Endodermal cell (in vitro differentiated cells): Measurements from ENCODE around the gene GJA3. TPM values are rescaled to one million over a fixed set of nuclear protein-coding genes. Genes with fewer than 3 reads are reported as not detected.

Source experiments
- DNase-seq: peaks from one replicate; pipeline ENCODE4 v3.0.0-alpha.2; 2017
- H3K27ac ChIP-seq: 2 replicates; pipeline ENCODE4 v1.5.1; 2013; ENCODE audit warnings: mild to moderate bottlenecking, low read depth, low read length, moderate library complexity
- H3K27me3 ChIP-seq: 2 replicates; pipeline ENCODE4 v1.6.1; 2013; ENCODE audit warnings: mild to moderate bottlenecking, low read length, moderate library complexity; ENCODE audit not compliant: insufficient read depth, control insufficient read depth, poor library complexity, severe bottlenecking
- H3K36me3 ChIP-seq: 2 replicates; pipeline ENCODE4 v1.7.0; 2013; ENCODE audit warnings: mild to moderate bottlenecking, low read length, moderate library complexity; ENCODE audit not compliant: control insufficient read depth, insufficient read depth
- H3K4me1 ChIP-seq: one replicate; pipeline ENCODE4 v1.7.0; 2013; ENCODE audit warnings: low read length; ENCODE audit not compliant: control insufficient read depth, insufficient read depth
- H3K4me3 ChIP-seq: 2 replicates; pipeline ENCODE4 v1.5.1; 2013; ENCODE audit warnings: mild to moderate bottlenecking, low read length, moderate library complexity
- H3K9ac ChIP-seq: 2 replicates; pipeline ENCODE4 v1.6.1; 2013; ENCODE audit warnings: mild to moderate bottlenecking, low read length, moderate library complexity; ENCODE audit not compliant: poor library complexity, severe bottlenecking; ENCODE audit errors: extremely low read depth
- H3K9me3 ChIP-seq: 2 replicates; pipeline ENCODE4 v1.6.1; 2013; ENCODE audit warnings: mild to moderate bottlenecking, low read length, moderate library complexity; ENCODE audit not compliant: control insufficient read depth
- H3K27ac Mint-ChIP-seq: 2 replicates; pipeline ENCODE4 v1.8.0; 2020; ENCODE audit warnings: mixed read lengths
- H3K27me3 Mint-ChIP-seq: 2 replicates; pipeline ENCODE4 v1.8.0; 2021; ENCODE audit warnings: mild to moderate bottlenecking, mixed read lengths; ENCODE audit not compliant: insufficient read depth
- H3K36me3 Mint-ChIP-seq: 2 replicates; pipeline ENCODE4 v1.8.0; 2020; ENCODE audit warnings: low read depth, mixed read lengths
- H3K4me1 Mint-ChIP-seq: 2 replicates; pipeline ENCODE4 v1.8.0; 2020; ENCODE audit warnings: mixed read lengths
- H3K4me3 Mint-ChIP-seq: 2 replicates; pipeline ENCODE4 v1.8.0; 2020; ENCODE audit warnings: mild to moderate bottlenecking, moderate library complexity, mixed read lengths
- H3K9me3 Mint-ChIP-seq: 2 replicates; pipeline ENCODE4 v1.8.0; 2020; ENCODE audit warnings: mild to moderate bottlenecking, mixed read lengths
- WGBS, 2 experiments: methylation state at CpG; one replicate each; pipeline versions ENCODE4 v1.1.5 to v1.1.7; 2013; ENCODE audit warnings: missing lambda C conversion rate in 2 of 2, mixed read lengths in 1 of 2; ENCODE audit not compliant: insufficient coverage in 1 of 2, insufficient read length in 1 of 2; 5-methylcytosine and 5-hydroxymethylcytosine counted together
- total RNA-seq, 2 donors: library from RNA; stranded (reverse); fragmentation: NEBNext Ultra II Directional in 1 of 2; extraction: Animal tissue kit (Norgen Biotek cat#: 25700) in 1 of 2; gene quantifications; 2 replicates in 1 of 2; 3 replicates in 1 of 2; pipeline ENCODE4 v1.2.1, GENCODE V29; 2021
- TF ChIP-seq, protein P1 (sequence below): fragments of 200-600 bp; sonication (generic); conservative IDR thresholded peaks from 2 replicates; pipeline ENCODE4 v1.5.0; 2021; ENCODE audit warnings: antibody characterized with exemption, mild to moderate bottlenecking

The GJA3 gene
- total RNA-seq, 2 donors from 2014 or later, result 0.07 to 0.09 TPM

DNA sequence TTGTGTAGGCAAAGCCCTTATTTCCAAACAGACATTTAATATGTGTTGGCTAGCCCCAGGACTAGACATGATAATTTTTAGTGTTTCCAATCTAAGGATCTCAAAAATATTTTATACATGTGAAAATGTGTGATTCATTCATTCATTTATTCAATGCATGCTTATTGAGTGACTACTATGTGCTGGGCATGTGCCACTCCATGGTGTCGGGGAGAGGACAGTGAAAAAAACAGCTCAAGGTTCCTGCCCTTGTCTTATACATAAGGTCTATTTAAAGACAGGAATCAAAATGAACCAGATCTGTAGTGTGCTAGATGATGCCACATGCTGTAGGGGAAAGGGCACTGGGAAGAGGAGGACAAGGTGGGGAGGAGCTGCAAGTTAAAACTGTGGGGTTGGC is 36.5 kb downstream of the GJA3 start:
- Mint-ChIP-seq H3K27me3 (peaks cover 22% of the 10 kb centered on the region), H3K27ac (no peak overlapping the region), H3K9me3 (no peaks in the 10 kb centered on the region), H3K4me1 (peaks cover 3% of the 10 kb centered on the region), H3K4me3 (no peak overlapping the region), H3K36me3 (no peaks in the 10 kb centered on the region)
- H3K9me3 ChIP-seq, result no peaks in the 10 kb centered on the region
- H3K4me1 ChIP-seq, result no peaks in the 10 kb centered on the region
- H3K27ac ChIP-seq, result no peak overlapping the region
- H3K27me3 ChIP-seq, result peaks cover 26% of the 10 kb centered on the region
- DNase-seq, result peak; percentile 5
- no peak overlapping the region for H3K4me3 ChIP-seq
- H3K9ac ChIP-seq, result no peak overlapping the region
- 82% methylated on average over 1 of the region's 1 CpG; no CpG with 5 or more reads in 1 of the 2 experiments for WGBS, 2 experiments
- H3K36me3 ChIP-seq, result no peaks in the 10 kb centered on the region
- TF ChIP-seq, protein P1, sequence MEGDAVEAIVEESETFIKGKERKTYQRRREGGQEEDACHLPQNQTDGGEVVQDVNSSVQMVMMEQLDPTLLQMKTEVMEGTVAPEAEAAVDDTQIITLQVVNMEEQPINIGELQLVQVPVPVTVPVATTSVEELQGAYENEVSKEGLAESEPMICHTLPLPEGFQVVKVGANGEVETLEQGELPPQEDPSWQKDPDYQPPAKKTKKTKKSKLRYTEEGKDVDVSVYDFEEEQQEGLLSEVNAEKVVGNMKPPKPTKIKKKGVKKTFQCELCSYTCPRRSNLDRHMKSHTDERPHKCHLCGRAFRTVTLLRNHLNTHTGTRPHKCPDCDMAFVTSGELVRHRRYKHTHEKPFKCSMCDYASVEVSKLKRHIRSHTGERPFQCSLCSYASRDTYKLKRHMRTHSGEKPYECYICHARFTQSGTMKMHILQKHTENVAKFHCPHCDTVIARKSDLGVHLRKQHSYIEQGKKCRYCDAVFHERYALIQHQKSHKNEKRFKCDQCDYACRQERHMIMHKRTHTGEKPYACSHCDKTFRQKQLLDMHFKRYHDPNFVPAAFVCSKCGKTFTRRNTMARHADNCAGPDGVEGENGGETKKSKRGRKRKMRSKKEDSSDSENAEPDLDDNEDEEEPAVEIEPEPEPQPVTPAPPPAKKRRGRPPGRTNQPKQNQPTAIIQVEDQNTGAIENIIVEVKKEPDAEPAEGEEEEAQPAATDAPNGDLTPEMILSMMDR, result no peak

DNA sequence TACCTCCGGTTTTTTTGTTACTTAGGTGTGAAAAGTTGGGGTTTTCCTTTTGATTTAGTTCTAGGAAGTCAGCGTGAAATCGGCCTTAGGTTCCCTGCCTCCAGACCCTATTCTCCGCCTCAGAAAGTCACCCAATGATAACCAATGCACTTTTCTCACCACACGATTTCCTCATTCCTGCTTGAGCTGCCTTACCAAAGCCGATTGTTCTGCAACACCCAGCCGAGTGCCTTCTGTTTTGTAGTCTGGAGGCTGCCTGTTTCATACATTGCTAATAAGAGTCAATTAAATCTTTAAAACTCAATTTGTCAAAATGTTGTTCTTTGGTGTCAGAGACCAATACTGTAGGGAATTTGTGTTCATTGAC is 39.7 kb downstream of the GJA3 start:
- Histone ChIP-seq H3K27ac (no peak overlapping the region), H3K27me3 (peaks cover 21% of the 10 kb centered on the region), H3K36me3 (no peaks in the 10 kb centered on the region), H3K4me1 (no peaks in the 10 kb centered on the region), H3K4me3 (no peak overlapping the region), H3K9ac (no peak overlapping the region), H3K9me3 (no peaks in the 10 kb centered on the region)
- WGBS, 2 experiments, result 73 to 92% methylated on average over 2 to 6 of the region's 7 CpGs
- Mint-ChIP-seq H3K36me3 (no peaks in the 10 kb centered on the region), H3K4me1 (peaks cover 7% of the 10 kb centered on the region), H3K9me3 (no peaks in the 10 kb centered on the region), H3K27ac (no peak overlapping the region), H3K27me3 (peaks cover 22% of the 10 kb centered on the region), H3K4me3 (no peak overlapping the region)
- peak; percentile 43 for DNase-seq
- TF ChIP-seq, protein P1, result no peak

DNA sequence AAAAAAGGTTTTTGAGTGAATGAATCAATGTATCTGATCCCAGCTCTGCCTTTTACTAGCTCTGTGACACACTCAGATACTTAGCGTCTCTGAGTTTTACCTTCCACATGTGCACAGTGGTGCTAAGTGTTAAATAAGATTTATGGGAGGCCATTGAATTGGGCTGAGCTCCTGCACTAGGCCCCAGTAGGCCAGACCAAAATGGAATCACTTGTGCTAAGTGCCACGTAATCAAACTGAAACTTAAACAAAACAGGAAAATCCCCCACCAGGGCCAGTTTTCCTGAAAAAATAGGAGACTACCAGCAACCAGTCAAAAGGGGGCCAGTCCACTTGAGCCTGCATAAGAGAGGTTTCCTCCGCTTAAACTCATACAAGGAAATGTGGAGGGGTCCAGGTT is 40.9 kb downstream of the GJA3 start:
- no peak for DNase-seq
- peaks cover 16% of the 10 kb centered on the region for H3K27me3 ChIP-seq
- peak overlapping the region; percentile 63 for H3K4me3 Mint-ChIP-seq
- H3K27ac ChIP-seq, result no peak overlapping the region
- no peaks in the 10 kb centered on the region for H3K4me1 ChIP-seq
- no peaks in the 10 kb centered on the region for H3K36me3 ChIP-seq
- H3K9me3 Mint-ChIP-seq, result no peaks in the 10 kb centered on the region
- peaks cover 17% of the 10 kb centered on the region for H3K27me3 Mint-ChIP-seq
- WGBS, 2 experiments, result 64 to 67% methylated on average over 3 of the region's 3 CpGs
- TF ChIP-seq, protein P1, result no peak
- no peak overlapping the region for H3K4me3 ChIP-seq
- H3K9me3 ChIP-seq, result no peaks in the 10 kb centered on the region
- no peaks in the 10 kb centered on the region for H3K36me3 Mint-ChIP-seq
- H3K9ac ChIP-seq, result no peak overlapping the region
- no peak overlapping the region for H3K27ac Mint-ChIP-seq
- H3K4me1 Mint-ChIP-seq, result peaks cover 7% of the 10 kb centered on the region
